GM19193 (cell line): ENCODE data around the gene ZNF385B.

Experiments used
- POLR2A ChIP-seq: IDR thresholded peaks from 4 replicates; pipeline ENCODE4 v1.6.1; 2011; ENCODE audit not compliant: insufficient read depth, insufficient read length; ENCODE audit errors: extremely low read depth

ZNF385B gene

GRCh38 chr2:179495315-179495714 lies 366.1 kb downstream of the ZNF385B start:
- TF ChIP-seq POLR2A, result no peak

- TF ChIP-seq POLR2A, result no peak
Observed at GRCh38 chr2:179488563-179488962, 372.8 kb downstream of the ZNF385B start.

GRCh38 chr2:179487010-179487731 lies 374.2 kb downstream of the ZNF385B start:
- TF ChIP-seq POLR2A, result no peak

- TF ChIP-seq POLR2A, result no peak
Observed at GRCh38 chr2:179483131-179483530, 378.3 kb downstream of the ZNF385B start.

- TF ChIP-seq POLR2A, result no peak
Observed at GRCh38 chr2:179479947-179480346, 381.5 kb downstream of the ZNF385B start.

- no peak for TF ChIP-seq POLR2A
Observed at GRCh38 chr2:179478771-179479170, 382.6 kb downstream of the ZNF385B start.

GRCh38 chr2:179470992-179471391 lies 390.4 kb downstream of the ZNF385B start:
- no peak for TF ChIP-seq POLR2A

GRCh38 chr2:179470089-179470488 lies 391.3 kb downstream of the ZNF385B start:
- no peak for TF ChIP-seq POLR2A

- TF ChIP-seq POLR2A, result no peak
Observed at GRCh38 chr2:179467960-179468359, 393.5 kb downstream of the ZNF385B start.

- no peak for TF ChIP-seq POLR2A
Observed at GRCh38 chr2:179467111-179467510, 394.3 kb downstream of the ZNF385B start.

- no peak for TF ChIP-seq POLR2A
Observed at GRCh38 chr2:179461420-179461819, 400.0 kb downstream of the ZNF385B start.

- no peak for TF ChIP-seq POLR2A
Observed at GRCh38 chr2:179460181-179460929, 401.1 kb downstream of the ZNF385B start.

GRCh38 chr2:179455824-179456223 lies 405.6 kb downstream of the ZNF385B start:
- TF ChIP-seq POLR2A, result no peak

- TF ChIP-seq POLR2A, result no peak
Observed at GRCh38 chr2:179455172-179455524, 406.3 kb downstream of the ZNF385B start.

- no peak for TF ChIP-seq POLR2A
Observed at GRCh38 chr2:179454443-179455171, 406.8 kb downstream of the ZNF385B start.
